Measurements from ENCODE around the gene SIVA1.
"Not testable (repeated sequence)": the region's sequence is repeated elsewhere in the genome, so short reads cannot be mapped to it uniquely, and the experiment has no call there.

The SIVA1 gene

DNA sequence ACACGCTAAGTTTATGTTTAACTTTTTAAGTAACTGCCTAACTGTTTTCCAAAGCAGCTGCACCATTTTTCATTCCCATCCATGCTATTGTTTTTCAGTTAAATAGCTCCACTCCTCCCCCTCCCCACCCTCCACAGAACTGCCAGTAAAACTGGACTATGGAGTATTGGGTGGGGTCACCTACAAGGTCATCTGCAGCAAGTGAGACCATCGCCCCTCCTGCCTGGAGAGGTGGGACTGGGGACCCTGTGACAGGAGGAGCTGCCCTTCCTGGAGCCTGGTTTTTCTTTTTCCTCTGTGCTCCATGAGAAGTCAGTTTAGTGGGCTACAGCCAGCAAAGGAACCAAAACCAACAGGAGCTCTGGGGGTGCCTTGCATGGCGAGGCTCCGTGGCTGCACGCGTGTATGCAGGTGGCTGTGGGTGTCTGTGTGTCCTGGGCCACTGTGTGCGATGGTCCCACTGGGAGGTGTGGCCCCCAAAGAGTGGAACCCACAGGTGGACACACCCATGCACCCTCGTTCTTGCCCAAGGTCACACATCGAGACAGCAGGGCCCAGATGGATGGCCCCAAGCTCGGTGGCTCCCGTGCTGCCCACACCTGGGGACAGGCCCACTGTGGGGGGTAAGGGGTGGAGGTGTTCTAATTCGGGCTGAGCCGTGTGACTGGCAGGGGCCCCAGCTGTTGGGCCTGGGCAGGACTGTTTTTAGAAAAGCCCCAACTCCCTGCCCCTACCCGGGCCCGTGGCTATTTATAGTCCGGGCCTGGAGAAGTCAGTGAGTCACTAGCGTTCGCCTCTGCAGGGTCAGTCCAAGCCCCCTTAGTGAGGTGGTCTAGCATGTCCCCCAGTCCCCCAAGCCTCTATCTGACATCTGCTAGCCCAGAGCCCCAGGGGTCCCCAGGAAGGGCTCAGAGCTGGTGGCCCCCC lies 31.2 kb upstream of the SIVA1 start:
- DNase-seq (ENCODE audit: low spot score), result no peak

DNA sequence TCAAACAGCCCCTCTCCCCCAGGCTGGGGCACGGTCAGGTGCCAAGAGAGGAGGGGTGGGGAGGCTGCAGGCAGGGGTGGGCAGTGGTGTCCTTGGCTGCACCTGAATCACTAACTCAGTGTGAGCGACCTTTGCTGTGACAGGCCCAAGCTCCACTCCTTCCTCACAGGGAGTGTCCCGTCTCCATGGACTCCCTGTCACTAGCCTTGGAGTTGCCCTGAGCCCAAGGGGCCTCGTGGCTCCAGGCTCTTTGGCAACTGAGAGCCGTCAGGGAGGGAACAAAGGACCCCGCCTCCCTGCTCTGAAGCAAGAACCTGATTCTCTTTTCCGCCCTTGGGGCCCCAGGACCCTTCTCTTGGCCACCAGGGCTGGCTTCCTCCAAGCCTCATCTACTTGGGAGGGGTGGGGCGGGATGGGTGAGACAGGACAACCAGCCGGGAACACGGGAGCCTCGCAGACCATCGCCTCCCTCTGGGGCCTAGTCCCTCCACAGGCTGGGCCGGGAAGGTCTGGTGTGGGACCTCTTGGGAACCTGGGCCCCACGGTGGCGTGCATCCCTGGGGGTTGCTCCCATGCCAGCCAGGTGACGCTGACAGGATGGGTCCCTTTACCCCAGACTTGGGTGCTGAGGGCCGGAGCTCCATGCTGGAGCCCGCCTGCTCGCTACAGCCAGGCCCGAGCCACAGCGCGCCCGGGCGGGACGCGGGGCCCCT lies 29.9 kb upstream of the SIVA1 start:
- DNase-seq (ENCODE audit: low spot score), result no peak

DNA sequence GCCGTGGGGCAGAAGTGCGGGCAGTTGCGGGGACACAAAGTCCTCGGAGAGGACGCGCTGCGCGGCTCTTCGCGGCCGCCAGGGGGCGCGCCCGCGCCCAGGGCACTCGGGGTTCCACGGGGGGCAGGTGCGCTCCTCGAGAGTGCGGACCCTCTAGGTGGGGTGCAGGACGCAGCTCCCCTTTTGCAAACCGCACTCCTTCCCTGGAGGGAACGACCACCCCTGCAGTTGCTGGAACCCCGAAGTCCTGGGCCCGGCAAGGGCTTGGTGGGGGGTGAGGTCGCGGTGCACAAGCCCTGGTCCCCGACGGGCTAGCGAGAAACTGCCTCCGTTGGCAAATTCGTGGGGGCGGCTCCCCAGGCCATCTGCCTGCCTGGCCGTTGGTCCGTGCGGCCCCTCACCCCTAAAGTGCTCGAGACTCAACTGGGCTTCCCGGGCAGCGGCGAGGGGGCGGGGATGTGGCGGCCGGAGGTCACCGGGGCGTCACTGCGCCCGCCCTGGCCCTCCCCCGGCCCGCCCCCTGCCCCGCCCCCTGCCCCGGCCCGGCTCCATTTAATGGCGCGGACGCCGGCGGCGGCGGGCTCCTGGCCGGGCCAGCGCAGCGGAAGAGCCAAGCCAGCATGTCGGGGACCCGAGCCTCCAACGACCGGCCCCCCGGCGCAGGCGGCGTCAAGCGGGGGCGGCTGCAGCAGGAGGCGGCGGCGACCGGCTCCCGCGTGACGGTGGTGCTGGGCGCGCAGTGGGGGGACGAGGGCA lies 29.1 kb upstream of the SIVA1 start, which contains the start of gene ADSS1:
TSS of gene ADSS1 (plus strand) at position 579 of the 756 bp plus-strand sequence. CDS start at position 621, 42 bp downstream.
- DNase-seq (ENCODE audit: low spot score), result peak; percentile 48

DNA sequence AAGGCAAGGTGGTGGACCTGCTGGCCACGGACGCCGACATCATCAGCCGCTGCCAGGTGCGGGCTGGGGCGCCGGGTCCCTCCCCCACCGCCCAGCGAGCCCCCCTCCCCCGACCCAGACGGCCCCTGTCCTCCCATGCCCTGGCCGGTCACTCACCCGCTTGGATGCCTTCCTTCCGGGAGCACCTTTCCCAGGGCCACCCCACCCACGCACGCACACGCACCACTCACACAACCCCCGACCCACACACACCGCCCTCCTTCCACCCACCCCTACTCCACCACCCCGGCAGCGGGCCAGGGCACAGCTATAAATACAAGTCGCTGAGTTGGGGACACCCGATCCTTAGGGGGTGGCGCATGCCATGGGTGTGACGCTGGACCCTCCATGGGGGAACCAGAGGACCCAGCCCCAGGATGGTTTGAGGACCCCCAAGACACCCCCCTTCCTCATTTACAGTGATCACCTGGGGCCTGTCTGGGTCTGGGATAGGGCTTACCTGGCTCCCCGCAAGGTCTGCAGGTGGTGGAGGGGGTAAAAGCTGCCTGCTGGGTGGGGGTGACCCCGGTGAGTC lies 28.5 kb upstream of the SIVA1 start:
- DNase-seq (ENCODE audit: low spot score), result no peak

DNA sequence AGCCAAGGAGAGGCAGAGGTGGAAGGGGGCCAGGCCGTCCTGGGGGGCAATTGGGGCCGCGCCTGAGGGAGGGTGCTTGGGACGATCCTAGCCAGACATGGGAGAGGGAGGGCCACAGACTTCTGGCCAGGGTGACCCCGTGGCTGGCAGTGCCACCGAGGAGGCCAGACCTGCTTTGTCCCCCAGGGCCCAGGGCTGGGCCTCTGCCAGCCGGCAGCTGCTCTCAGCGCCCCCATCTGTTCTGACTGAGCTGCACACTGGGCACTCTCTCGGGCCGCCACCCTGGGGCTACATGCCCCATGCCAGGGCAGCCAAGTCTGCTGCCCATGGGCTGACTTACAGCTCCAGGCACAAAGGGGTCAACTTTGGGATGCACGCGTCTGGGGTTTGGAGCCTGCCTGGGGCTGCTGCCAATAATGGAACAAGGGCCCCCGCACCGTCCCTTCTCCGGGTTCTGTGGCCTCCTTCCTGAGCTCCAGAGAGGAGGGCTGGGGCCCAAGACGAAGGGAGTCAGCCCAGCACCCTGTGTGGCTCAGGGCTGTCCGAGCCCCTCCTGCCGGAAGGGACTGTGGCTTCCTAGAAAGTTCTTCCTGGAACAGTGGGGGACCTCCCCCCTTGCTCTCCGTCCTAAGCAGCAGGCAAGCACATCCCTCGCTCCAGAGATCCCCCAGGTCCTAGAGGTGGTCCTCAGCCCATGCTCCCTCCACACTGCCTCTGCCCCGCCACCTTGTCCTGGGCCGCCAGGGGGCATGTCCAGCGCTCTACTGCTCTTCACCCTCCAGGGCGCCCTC lies 27.8 kb upstream of the SIVA1 start:
- DNase-seq (ENCODE audit: low spot score), result no peak

DNA sequence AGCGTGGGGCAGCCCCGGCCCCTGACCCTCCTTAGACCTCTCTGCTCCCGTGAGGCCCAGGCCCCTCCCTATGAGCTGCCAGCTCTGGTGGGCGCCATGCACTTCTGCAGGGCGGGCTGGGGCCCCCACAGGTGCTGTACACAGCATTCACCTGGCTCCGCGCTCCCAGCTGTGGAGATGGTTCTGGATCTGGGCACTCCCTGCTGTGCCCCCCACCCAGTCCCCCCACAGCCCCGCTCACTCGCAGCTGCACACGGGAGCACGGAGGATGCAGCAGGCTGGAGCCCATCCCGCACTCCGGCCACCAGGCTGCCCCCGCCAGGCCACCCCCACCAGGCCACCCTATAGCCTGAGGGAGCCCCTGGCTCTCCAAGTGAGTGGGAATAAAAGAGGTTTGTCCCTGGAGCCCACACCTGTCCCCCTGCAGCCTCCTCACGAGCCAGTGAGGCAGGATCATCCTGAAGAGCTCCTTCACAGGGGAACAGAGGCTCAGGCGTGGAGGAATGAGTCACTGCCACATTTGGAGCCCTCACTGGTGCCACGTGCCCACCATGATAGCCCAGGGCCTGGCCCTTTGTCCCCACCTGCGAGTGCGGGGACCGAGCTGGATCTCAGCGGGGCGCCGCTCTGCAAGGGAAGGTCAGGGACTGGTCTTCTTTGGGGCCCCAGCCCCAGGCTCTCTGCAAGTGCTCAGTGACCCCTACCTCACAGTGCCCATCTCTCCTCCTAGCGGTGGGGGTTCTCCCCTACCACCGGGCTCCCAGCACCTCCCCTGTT lies 27.0 kb upstream of the SIVA1 start:
- no peak for DNase-seq (ENCODE audit: low spot score)

DNA sequence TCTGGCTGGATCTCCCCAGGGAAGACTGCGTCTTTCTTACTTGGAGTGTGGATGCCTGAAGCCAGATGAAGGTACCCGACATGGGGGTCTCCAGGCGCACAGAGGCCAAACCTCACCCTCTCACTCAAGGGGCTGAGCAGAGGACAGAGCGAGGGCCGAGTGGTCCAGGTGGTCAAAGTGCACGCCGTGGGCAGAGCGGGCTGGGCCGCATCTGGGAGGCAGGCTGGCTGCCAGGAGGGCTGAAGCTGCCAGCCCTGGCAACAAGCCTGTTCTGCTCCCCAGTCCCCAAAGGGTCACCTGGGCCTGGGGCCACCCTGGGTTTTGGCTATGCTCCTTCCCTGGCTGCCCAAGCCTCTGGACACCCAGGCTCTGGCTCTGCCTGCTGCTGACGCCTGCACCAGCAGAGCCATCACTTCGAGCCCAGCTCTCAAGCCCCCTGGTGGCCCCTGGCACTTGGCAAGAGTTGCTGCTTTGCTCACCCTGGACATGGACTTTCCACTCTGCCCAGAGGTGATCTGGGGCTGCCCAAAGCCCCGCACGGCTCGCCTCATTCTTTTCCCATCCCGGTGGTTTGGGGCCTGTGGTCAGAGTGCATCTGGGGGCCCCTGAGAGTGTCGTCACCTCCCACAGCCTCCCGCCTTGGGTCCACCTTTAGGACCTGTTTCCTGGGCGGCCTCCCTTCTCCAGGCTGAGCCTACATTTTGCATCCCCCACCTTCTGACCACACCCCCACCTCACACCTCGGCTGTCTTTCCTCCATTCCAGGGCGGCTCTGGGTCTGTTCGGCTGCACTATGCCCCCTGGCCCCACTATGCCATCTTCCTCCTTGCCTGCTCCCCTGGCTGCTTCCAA lies 26.1 kb upstream of the SIVA1 start:
- DNase-seq (ENCODE audit: low spot score), result no peak

DNA sequence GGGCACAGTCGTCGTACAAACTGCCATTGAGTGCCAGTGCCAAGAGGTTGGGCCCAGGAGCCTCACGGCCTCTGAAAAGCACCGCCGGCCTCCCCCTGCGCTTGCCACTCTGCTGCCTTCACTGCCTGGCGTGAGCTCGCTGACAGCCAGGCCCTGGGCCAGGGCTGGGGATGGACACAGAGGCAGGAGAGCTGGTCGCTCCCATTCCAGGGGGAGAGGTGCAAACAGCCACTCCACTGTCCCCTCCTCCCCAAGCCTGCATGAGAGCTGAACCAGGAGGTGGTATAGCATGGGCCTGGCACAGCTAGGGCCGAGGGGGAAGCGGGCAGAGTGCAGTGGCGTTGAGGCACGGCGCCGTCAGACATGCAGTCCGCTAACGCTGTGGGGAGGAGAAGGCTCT lies 24.3 kb upstream of the SIVA1 start:
- DNase-seq (ENCODE audit: low spot score), result no peak

DNA sequence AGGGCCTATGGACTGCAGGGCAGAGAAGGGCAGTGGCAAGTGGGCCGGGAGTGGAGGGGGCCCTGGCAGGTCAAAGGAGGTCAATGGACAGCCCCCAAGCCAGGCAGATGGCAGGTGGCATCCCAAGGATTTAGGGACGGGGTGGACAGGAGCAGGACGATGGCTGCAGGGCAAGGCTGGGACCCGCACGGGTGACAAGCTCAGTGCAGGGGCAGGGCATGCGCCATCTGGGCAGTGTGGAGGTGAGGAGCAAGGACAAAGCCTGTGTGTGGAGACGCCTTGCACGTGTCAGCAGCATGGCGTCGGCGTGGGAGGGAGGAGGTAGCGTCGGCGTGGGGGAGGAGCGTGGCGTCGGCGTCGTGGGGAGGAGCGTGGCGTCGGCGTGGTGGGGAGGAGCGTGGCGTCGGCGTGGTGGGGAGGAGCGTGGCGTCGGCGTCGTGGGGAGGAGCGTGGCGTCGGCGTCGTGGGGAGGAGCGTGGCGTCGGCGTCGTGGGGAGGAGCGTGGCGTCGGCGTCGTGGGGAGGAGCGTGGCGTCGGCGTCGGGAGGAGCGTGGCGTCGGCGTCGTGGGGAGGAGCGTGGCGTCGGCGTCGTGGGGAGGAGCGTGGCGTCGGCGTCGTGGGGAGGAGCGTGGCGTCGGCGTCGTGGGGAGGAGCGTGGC lies 23.6 kb upstream of the SIVA1 start:
- DNase-seq (ENCODE audit: low spot score), result not testable (repeated sequence)

DNA sequence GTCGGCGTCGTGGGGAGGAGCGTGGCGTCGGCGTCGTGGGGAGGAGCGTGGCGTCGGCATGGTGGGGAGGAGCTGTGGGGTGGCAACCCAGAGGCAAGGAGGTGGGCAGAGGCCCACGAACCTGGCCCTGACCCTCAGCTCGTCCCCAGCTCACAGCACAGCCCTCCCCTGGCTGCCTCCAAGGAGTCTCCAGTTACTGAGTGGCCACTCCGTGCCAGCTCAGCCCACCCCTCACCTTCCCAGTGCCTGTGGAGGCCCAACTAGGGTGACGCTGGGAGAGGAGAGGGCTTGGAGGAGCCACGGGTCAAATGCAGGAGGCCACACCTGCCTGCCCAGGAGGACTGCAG lies 23.1 kb upstream of the SIVA1 start:
- DNase-seq (ENCODE audit: low spot score), result no peak

DNA sequence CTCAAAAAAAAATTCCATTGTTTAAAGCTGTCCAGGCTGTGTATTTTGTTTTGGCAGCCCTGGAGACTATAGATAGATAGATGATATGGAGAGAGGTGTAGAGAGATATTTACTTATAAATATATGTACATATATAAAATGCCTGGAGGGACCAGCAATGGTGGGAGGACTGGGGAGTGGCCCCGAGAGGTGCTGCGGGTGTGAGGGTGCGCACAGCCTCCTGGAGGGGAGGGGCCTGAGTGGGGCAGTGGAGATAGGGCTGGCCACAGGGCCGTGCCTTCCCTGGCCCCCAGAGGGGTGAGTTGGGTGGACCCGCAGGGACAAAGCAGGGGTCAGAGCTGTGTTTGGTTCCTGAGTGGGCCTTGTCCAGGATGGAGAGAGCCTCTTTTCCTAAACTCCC lies 22.5 kb upstream of the SIVA1 start:
- DNase-seq (ENCODE audit: low spot score), result no peak

DNA sequence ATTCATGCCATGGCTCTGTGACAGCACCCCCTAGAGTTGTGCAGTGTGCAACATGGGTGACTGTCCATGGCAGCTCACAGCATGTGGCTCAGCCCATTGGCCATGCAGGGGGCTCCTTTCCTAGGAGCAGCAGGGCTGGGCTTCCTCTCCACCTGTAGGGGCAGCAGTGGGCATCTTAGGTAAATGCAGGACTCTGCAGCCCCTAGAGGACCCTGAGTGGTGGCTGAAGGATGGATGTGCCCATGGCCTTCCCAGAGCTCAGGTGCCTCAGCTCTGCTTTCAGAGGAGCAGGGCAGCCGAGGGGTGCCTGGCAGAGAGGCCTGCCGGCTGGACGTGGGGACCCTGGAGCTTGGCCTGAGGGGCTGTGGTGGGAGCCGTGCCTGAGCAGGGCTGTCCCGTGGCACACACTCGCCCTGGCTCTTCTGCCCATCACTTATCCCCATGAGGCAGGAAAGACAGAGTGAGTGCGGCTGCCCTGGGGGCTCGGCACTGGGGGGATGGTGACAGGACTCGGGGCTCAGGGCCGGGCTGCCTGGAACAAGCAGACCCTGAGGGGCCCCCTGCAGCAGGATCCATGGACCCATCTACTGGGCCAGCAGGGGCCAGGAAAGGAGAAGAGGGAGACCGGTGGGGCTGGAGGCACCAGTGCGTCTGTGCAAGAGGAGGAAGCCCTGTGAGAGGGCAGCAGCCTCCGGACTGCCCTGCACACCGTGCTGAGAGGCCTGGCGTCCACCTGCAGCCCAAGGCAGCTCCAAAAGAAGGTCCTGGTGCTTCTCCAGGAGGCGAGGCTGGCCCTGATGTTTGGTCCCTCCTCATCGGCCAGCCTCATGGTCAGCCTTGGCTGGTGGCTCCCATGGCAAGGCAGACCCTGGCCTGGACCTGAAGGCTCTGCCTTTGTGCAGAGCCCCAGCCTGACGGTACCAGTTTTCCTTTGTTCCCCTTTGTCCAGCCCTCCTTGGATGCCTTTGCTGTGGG lies 21.3 kb upstream of the SIVA1 start:
- no peak for DNase-seq (ENCODE audit: low spot score)

DNA sequence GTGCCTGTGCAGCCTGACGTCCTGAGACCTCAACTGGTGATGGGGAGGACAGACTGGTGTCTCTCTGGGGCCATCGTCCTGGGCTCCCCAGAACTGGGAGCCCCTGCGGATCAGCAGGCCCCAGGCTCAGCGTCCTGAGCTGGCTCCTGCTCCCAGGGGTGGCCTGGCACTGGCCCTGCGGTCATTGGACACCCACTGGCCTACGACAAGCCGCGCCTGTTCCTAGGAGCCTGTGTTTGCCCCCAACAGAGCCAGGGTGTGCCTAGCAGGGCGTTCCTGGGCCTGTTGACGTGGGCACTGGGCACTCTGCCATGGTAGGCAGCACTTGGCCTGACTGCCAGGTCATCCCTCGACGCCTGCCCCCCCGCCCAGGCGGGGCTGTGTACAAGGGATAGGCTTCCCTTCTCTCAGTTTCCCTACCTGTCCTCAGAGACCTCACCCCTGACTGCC lies 20.6 kb upstream of the SIVA1 start:
- no peak for DNase-seq (ENCODE audit: low spot score)

DNA sequence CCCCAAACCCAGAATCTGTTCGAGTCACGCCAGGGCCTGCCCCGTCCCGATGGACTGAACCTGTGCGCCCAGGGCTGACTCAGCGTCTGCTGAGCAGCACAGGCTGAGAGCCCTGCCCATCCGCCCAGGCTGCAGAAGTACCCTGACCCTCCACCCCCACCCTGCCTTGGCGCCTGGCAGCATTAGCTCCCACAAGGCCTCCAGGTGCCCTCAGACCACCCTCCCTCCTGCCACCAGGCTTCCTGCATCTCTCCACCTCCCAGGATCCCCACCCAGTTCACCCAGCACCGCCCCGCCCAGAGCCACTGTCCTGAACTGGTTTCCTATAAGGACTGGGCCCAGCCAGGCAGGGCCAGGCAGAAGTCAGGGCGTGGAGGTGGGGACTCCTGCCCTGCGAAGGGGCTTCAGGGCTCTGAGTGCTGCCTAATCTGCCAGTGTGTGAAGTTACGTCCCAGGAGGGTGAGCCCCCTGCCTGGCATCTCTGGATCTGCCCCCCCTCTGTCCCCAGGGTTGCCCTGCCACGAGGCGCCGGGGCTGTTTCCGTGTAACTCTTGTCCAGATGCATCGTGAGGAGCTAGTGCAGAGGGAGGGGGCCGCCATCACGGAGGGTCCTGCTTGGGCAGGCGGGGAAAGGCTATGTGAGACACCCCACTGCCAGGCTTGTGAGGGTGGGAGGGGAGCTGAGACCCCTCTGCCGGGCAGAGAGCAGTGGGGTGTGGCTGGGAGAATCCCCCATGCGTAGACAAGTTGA lies 19.8 kb upstream of the SIVA1 start:
- DNase-seq (ENCODE audit: low spot score), result no peak

DNA sequence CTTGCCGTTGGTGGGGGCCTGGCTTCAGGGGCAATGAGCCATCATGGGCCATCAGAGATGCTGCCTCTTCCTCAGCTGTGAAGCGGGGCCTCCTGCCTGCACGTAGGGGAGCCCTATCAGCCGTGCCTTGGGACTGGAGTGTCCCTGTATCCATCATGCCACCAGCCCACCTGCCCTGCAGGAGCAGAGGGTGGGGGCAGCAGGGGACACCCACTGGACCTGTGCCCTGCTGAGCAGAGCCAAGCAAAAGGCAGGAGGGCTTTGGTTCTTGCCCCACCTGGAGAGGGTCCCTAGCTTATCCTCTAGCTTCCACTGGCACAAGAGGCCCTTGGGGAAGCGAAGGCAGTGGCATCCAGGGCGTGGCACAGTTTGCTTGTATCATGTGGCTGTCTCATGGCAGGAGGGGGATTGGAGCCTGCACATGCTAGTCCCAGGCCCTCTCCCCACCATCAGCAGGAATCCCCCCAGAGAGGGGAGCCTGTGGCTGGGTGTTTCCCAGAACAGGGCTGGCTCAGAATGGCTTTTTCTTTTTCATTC lies 18.8 kb upstream of the SIVA1 start:
- DNase-seq (ENCODE audit: low spot score), result no peak

DNA sequence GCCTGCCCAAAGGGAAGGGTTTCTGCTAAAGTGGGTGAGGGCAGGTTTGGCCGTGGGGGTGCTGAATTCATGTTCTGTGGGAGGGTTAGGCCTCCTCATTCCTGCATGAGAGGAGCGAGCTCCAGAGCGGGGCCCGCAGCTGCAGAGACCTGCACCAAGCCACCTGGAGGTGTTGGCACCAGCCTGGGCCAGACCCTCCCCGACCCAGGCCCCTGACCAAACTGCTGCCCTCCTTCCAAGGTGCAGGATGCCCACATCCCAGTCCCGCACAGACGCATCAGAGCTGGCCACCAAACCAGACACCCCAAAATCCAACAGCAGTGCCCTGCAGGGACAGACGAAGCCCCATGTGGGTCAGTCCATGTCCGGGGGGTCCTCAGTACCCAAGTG lies 18.4 kb upstream of the SIVA1 start:
- DNase-seq (ENCODE audit: low spot score), result no peak

Data from CD4-positive, alpha-beta T cell treated with Interleukin-2 at 100 ng/mL for 4 hours (primary cell).